GM18873 (cell line): ENCODE results near the gene HDAC11.

ENCODE experiments used
- ATAC-seq: cut with Tn5 transposase; IDR thresholded peaks from one replicate; pipeline ENCODE4 v1.9.1; 2021; ENCODE audit warnings: mild to moderate bottlenecking, moderate library complexity, moderate number of reproducible peaks; ENCODE audit not compliant: unreplicated experiment, low FRiP score

The HDAC11 gene

DNA sequence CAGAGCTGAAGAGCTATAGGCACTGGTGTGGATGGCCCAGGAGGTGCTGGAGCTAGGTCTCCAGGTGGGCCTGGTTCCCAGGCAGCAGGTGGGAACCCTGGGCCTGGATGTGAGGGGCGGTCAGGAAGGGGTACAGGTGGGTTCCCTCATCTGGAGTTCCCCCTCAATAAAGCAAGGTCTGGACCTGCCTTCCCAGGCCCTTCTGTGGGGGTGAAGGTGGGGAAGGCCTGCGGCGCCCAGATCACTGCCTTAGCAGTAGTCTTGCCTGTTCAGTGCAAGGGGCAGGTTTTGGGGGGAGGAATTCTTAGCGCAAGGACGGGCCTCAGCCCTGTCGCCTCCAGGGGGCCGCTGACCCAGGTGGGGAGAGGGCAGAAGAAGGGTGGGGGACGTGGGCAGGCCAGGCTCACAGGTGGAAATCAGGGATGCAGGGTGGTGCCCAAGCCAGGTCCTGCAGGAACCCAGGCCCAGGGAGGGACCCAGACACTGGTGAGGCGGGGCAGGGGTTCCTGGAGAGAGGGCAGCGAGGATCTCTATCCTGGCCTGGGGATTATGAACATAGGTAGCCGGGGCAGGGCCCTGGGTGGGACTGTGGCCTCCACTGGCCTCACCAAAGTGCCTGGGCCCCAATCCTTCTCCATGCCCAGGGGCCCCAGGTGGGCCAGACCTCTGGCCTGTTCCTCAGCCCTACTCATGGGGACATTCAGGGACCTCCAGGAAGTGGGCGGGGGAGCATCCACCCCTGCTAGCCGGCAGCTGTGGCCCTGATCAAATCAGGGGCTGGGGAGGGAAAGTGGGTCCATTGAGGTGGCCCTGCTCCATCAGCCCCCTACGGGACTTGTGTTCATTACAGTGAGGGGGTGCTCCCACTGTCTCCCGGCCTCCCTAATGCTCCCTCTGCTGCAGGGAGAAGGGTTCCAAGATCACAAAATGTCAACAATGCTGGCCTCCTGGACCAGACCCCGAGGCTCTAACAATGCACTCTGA, 25.3 kb downstream of the HDAC11 start:
- ATAC-seq, result no peak

DNA sequence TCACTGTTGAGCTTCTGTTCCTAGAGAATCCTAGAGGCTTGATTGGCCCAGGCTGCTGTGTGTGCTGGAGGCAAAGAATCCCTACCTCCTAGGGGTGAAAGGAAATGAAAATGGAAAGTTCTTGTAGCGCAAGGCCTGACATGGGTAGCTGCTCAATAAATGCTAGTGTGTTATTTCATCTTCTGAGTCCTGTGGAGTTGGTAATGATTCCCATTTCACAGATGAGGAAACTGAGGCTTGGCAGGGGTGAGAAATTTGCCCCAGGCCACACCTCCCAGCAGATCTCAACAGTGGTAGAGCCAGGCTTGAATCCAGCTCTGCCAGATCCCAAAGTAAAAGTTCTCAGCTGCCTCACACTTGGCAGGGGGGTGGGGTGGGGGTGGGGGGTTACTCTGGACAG, 26.1 kb downstream of the HDAC11 start:
- no peak for ATAC-seq

DNA sequence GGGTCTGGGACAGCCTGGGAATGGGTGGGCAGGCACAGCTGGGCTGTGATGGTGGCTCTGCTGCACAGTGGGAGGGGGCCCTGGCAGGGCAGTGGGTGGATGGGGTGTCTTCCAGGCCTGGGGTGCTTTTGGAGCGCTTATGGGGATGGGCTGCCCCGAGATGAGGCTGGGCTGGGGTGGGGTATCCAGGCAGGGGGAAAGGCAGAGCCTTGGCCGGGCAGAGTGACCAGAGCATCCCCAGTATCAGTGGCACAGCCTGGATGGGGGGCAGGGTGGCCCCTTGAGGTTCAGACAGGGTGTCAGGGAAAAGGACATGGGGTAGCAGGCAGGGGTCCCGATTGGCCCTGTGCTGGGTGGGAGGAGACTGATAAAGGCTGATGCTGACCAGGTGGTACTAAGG, 26.6 kb downstream of the HDAC11 start:
- ATAC-seq, result no peak

DNA sequence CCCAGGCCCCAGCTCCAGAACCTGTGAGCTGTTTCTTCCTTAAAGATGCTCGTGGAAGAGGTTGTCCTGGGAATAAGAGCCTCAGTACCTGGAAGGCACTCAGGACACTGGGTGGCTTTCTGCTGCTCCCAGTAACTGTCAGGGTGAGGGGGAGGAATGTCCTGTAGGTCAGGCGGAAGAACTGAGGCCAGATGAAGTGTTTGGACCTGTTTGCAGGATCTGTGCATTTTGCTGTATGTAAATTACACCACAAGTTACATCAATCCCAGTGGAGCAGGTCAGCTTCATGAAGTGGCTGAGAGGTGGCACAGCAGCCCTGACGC, 27.1 kb downstream of the HDAC11 start:
- no peak for ATAC-seq

DNA sequence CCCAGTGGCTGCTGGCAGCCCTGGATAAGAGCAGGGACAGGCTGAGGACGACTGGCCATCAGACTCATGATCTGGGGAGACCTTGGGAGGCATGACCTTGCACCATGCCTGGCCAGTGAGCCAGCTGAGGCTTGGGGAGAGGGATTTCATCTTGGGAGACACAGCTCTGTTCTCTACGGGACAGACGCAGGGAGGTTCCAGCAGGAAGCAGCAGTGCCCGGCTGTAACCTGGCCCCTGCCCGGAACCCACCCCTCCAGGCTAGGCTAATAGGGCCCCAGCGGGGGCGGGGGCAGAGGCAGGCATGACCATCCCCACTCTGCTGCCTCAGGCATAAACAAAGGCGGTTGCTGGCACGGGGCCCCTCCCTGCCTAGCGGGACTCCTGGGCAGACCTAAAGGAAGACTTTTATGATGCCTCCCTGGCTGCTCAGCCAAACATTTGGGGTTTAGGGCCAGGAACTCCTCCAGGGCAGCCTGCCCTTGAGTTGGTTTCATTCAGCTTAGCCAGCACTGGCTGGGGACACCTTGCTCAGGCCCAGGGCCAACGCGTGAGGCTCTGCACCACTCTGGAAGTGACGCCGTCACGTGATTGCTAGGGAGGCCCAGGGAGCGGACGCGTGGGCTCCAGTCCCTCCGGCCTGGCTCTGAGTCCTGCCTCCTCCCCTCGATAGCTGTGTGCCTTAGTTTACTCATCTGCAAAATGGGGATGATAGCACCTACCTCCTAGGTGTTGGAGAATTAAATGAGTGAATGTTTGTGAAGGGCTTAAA, 27.6 kb downstream of the HDAC11 start:
- no peak for ATAC-seq

DNA sequence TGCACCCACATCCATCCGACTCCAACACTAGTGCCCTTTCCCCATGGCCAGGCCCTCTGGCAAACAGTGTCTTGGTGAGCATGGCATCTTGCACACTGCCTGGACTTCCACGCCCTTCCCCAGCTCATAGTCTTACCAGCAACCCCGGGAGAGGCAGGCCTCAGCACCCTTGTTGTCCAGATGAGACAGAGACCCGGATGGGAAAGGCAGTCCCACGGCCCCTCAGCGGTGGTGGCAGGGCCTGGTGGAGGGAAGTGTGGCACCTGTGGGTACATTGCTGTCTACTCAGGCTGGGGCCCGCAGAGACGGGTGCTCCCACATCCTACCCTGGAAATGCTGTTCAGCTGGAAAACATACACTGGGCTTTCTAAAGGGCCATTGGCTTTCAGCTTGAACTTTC, 28.4 kb downstream of the HDAC11 start:
- no peak for ATAC-seq

DNA sequence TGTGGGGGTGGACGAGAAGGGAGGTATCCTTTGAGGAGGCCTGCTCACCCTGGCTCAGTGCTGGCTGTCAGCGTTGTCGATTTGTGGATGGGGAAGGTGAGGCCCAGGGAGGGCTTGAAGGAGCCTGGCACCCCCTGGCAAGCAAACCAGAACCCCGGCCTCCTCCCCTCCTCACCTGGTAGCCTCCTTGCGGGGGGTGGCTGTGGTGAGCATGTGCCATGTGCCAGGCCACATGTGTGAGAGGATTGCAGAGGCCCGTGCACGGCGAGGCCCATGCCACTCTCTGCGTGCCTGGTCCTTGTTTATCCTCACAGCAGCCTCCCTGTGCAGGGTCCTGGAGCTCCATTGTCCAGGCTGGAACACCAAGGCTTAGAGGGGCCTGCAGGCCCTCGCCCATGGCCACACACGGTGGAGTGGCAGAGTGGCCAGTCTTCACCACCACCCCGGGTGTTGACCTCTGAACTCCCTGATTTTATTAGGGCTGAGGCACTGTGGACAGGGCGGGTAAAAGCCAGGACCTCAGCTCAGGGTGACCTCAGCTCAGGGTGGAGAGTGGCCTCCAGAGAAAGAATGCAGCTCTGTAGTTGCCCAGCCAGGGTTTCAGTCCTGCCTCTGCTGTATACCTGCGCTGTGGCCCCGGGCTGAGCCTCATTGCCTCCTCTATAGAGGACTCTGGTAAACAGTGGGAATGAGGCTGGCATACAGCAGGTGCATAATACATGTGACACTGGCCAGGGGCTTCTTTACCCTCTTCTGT, 29.1 kb downstream of the HDAC11 start:
- ATAC-seq, result no peak

DNA sequence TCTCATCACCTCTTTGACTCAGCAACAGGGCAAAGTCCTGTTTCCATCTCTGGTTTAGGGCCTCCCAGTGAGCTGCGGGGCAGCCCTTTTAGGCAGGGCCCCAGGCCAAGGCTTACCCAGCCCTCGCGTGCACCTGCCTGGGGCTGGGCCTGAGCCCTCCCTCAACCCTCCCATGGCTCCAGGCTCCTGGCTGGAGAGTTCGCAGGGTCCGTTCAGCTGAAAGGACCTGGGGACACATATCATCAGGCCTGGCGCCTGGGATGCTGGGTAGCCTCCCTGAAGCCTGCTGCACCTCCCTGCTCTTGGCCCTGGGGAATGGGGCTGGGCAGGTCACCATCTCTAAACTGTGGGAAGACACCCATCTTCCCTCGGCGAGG, 29.7 kb downstream of the HDAC11 start:
- ATAC-seq, result no peak

DNA sequence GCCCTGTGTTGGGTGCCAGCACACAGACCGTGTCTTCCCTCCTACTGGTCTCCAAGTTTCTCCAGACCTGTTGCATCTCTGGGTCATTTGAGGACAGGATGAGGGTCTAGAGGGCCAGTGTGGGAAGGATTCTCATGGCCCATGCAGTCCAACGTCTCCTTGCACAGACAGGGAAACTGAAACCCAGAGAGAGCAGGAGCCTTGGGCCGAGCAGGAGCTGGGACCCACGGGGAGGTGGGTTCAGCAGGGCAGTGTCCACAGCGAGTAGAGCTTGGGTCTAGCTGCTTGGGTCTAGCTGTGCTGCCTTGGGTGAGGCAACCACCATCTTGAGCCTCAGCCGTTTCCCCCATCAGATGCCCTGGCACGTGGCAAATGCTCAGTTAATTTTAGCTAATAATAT, 32.3 kb downstream of the HDAC11 start:
- no peak for ATAC-seq

DNA sequence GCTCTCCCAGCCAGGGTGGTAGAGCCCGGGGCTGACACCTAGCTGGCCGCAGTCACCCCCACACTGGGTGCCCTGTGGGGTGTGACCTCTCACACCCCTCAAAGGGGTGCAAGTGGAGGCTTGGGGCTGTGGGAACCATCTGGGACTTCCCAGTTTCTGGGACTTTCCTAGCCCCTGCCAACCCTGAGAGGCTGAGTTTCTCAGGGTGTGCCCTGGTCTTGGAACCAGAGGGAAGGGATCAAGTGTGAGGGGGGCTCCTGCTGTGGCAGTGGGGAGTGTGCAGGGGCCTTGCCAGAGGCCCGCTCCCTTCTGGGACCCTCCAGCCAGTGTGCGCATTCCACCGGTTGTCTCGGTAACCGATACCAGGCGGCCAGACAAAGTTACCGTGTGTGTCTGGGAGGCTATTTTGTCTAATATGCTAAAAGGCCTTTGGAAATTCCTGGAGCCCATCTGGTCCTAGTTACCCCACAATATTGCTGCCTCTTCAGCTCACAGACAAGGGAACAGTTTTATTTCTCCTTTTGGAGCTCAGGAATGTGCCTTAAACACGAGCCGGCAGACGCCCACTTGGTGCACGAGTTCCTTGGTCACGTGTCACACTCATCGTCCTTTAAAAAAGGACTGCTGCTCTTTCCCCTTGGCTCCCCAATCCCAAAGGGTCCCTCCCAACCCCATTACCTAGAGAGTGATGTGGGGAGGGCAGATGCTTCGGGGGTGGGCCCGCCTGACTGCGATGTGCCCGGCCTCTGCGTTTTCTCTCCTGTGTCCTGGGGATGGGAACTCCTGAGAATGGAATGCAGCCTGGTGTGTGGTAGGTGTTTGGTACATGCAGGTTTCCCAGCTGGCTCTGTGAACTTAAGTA, 33.2 kb downstream of the HDAC11 start:
- no peak for ATAC-seq

DNA sequence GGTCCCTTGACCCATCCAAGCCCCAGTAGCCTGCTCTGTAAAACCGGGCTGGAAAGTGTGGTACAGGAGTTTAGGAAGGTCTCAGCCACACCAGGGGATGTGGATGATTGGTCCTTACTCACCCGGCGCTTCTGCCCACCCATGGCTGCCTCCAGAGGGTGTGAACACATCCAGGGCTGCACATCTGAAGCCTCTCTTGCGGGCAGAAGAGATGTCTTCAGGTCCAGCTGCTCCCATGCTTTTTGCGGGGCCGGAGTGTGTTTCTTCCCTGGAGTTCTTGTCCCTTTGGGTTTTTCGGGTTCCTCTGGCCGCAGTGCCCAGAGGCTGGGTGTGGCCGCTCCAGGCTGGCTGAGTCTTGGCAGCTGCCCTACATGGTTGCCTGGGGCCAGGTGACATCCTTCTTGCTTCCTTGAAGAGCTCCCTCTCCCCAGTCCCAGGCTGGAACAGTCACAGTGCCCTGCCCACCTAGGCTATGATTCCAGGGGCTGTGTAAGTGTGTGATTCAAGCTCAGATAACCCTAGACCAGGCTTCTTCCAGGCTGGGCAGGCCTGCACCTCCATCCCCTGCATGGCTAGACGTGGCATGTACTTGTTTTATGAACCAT, 33.9 kb downstream of the HDAC11 start:
- ATAC-seq, result no peak

DNA sequence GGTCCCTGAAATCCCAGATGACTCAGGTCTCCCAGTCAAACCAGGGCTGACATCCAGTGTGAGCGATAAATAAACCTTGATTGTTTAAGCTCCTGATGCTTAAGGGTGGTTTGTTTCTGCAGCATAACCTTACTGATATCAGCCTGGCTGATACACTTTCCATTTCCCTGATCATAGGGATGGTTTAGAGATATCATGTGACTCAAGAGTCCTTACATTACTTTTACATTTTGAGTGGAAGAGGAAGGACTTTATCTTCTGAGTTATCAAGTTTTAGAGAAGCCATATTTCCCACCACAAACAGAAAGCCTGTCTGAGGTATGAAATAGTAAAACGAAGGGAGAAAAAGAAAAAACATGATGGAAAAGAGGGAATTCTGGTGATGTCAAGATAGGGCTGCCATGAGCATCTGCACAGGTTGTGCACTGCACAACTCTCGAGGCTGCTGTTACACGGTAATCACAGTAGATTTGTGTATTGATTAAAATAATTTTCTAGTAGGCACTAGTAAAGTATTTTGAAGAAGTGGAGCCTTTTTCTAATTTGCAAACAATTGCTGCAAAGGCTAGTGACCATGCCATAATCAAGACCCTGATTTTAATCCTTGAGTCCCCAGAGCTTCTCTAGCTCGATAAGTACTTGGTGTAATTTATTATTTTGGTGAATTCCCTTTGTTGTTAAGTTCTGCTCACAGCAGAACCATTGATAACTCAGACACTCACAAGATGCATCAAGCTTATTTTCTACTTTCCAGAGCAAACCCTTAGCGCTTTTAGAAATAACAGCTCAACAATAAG, 34.7 kb downstream of the HDAC11 start:
- ATAC-seq, result no peak

DNA sequence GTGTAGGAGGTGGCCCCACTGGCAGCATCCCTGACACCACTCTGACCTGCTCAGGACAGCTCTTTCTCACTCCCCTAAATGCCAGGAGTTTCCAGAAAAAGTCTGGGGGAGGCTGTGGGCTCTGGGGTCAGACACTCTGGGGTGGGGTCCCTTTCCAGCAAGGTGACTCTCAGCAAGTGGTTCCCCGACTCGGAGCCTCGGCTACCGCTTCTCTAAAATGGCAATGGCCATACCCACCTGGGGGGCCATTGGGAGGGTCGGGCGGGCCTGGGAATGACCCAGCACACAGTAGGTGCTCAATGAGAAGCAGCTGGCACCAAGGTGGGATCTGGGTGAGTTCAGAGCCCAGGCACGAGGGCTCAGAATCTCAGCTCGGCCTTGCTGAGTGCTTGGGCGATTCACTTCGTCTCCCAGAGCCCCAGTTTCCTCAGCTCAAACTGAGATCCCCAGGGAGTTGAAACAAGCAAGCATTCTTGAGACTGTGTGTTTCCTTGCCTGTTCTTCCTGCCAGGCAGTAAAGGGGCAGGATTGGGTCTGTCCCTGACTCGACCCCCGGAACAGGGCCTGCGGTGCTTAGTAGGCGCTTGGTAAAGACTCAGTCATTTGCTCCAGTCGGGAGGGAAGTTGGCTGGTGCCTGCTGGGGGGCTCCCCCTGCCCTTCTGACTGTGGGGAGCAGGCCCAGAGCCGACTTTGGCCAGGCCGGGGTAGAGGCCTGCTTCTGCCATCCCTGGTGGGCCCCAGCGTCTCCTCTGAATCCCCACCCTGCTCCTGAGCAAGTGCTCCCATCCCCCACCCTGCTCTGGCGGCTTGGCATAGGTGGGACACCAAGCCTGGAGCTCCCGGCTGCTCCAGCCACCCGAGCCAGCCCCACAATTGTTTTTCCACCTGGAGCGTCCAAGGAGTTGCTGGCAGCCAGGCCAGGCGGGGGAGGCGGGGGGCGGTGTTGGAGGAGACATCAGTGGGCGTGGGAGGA, 36.0 kb downstream of the HDAC11 start:
- ATAC-seq, result no peak

DNA sequence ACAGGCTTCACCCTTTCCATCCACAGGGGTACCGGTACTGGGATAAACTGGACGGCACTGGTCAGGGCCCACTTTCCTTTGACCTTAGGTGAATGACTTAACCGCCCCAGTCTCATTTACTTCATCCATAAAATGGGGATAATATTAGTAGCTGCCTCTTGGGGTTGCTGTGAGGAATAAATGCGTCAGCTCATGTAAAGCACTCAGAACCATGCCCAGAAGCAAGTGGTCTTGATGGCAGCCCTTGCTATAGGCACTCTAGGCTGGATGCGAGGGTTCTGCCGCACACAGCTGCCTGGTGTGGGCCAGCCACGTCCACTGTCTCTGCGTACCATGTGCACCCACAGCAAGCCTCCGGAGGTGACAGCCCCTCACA, 36.6 kb downstream of the HDAC11 start:
- ATAC-seq, result no peak

DNA sequence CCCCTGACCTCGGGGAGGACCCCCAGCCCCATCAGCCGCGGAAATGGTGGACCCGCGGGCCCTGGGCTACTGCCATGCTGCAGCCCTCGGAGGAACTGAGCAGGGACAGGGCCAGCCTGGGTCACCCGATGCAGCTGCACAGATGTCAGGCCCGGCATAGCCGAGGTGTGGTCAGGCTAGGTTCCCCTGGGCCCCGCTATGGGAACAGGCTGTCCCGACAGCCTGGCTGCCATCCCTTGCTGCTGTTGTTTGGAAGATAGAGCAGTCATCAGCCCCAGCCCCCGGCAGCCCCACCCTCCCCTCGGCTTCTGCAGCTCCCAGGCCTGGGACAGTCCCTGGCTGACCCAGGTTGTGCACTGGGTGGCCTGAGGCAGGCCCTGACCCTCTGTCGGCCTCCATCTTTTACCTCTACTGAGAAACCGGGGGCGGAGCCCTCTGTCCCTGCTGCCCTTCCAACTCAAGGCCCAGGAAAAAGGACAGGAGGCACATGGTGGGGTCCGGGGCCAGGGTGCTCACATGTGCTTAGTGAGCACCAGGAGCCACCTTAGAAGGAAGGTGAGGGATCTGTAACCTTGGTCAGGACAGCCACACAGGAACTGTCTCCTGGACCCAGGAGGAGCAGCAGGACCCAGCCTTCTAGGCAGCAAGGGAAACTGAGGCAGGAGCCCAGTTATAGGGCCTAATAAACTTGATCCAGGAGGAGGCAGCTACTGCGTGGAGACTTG, 37.3 kb downstream of the HDAC11 start:
- no peak for ATAC-seq

DNA sequence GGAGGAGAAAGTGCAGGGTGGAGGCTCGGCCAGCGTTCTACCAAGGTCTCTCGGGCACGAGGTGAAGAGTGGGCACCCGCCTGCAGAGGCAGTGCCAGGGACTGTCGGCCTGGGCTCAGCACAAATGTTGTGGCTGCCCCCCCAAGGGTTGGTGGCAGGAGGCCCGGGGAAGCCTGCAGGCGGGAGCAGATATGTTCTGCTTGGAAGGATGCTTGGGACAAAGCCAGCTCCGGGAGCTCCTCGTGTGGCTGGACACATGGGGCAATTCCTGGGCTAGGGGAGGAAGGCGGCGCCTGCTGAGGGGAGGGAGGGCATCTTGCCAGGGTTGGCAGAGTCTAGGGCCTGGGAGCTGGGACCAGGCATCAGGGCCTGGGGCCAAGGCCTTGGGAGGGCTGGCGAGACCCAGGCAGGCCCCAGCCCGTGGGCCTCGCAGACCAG, 38.4 kb downstream of the HDAC11 start:
- no peak for ATAC-seq
